ENCODE measurements around the gene MED9.

DNA sequence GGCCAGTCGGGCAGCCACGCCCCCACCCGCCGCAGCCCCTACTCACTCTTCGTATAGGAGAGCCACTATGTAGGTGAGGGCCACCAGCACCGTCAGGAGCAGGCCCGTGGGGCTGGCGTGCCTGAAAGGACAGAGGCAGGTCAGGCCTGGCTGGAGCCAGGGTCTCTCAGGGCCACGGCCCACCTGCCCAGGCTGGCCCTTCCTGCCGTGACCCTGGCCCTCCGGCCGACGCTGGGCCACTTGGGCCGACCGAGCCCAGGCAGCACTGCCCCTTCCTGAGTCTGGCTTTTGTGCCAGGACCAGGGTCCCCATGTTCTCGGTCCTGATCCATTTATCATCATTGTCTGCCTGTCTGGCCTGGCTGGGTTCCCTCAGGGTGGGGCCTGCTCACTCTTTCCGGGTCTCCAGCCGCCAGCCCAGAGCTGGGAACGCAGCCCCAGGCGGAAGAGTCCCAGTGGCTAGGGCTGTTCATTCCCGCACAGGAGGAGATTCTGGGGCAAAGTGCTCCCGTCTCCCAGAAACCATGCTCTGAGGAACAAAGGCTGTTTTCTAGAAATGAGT lies 29.5 kb downstream of the MED9 start:
- TF ChIP-seq, protein P1, sequence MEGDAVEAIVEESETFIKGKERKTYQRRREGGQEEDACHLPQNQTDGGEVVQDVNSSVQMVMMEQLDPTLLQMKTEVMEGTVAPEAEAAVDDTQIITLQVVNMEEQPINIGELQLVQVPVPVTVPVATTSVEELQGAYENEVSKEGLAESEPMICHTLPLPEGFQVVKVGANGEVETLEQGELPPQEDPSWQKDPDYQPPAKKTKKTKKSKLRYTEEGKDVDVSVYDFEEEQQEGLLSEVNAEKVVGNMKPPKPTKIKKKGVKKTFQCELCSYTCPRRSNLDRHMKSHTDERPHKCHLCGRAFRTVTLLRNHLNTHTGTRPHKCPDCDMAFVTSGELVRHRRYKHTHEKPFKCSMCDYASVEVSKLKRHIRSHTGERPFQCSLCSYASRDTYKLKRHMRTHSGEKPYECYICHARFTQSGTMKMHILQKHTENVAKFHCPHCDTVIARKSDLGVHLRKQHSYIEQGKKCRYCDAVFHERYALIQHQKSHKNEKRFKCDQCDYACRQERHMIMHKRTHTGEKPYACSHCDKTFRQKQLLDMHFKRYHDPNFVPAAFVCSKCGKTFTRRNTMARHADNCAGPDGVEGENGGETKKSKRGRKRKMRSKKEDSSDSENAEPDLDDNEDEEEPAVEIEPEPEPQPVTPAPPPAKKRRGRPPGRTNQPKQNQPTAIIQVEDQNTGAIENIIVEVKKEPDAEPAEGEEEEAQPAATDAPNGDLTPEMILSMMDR (IDR thresholded peaks at IDR 0.05) = no peak
- TF ChIP-seq POLR2A (IDR thresholded peaks at IDR 0.05) = no peak

All from heart left ventricle (tissue), 13 donors.